ENCODE measurements around the gene TLR9.

GRCh38 chr3:52254608-52255007, 29.2 kb upstream of the TLR9 start:
- TF ChIP-seq CTCF (IDR thresholded peaks at IDR 0.05 in 2 of 3, conservative IDR thresholded peaks at IDR 0.05 in 1 of 3; ENCODE audit: insufficient read depth in 2 of 3, low read depth in 1 of 3, low read length in 3 of 3), result no peak
- TF ChIP-seq E2F1 (CRISPR knock-in tag; IDR thresholded peaks at IDR 0.05), result no peak
- TF ChIP-seq CHD2 (IDR thresholded peaks at IDR 0.05; ENCODE audit: low read depth, low read length), result no peak
- no peak for TF ChIP-seq ZNF175 (CRISPR knock-in tag; IDR thresholded peaks at IDR 0.05; ENCODE audit: low read depth)

All from K562 (cell line).